Esophagus squamous epithelium (tissue), 5 donors: ENCODE data around the gene ZNF138. TPM values are rescaled to one million over a fixed set of nuclear protein-coding genes. Genes with fewer than 3 reads are reported as not detected.
A peak's percentile ranks its signal among the peaks of the same experiment; 100 is the strongest.

Source experiments
- DNase-seq: peaks from one replicate; lab custom pipeline; 2025; lab: John Stamatoyannopoulos, UW
- H3K27ac ChIP-seq, 4 donors: fragments of 200-600 bp; sonication (generic); one replicate each; pipeline ENCODE4 v1.5.1; 2016 to 2019; ENCODE audit warnings: mild to moderate bottlenecking in 1 of 4
- H3K27me3 ChIP-seq, 4 donors: fragments of 200-600 bp; sonication (generic); 1 replicate in 3 of 4; 2 replicates in 1 of 4; pipeline versions ENCODE4 v1.5.1 to v1.6.0; 2017 to 2021; ENCODE audit warnings: antibody characterized with exemption in 1 of 4
- H3K36me3 ChIP-seq, 3 donors: fragments of 200-600 bp; sonication (generic); one replicate each; pipeline ENCODE4 v1.5.1; 2016 to 2019
- H3K4me1 ChIP-seq, 3 donors: fragments of 200-600 bp; sonication (generic); one replicate each; pipeline ENCODE4 v1.5.1; 2017 to 2019
- H3K4me3 ChIP-seq, 4 donors: fragments of 200-600 bp; sonication (generic); 1 replicate in 3 of 4; 2 replicates in 1 of 4; pipeline ENCODE4 v1.5.1; 2016 to 2019; ENCODE audit warnings: mild to moderate bottlenecking in 2 of 4, moderate library complexity in 1 of 4
- H3K9me3 ChIP-seq, 3 donors: fragments of 200-600 bp; sonication (generic); one replicate each; pipeline ENCODE4 v1.5.1; 2016 to 2019
- POLR2A ChIP-seq, 4 donors: fragments of 450-650 bp; IDR thresholded peaks; one replicate each; pipeline ENCODE4 v1.6.1; 2017; ENCODE audit warnings: antibody characterized with exemption in 4 of 4, mild to moderate bottlenecking in 4 of 4, moderate library complexity in 3 of 4
- WGBS, 2 donors: methylation state at CpG; one replicate each; pipeline ENCODE4 v1.1.5; 2018; 5-methylcytosine and 5-hydroxymethylcytosine counted together
- intact Hi-C: fragments of 100-400 bp; cut with DNase I; formaldehyde crosslinking; loops from one replicate; pipeline ENCODE4 v1.15.0; 2022
- total RNA-seq, 4 donors: library from RNA; depleted of rRNA; stranded (reverse); fragments of >200 nt; gene quantifications; one replicate each; pipeline ENCODE4 v1.1.0, GENCODE V29; 2016
- TF ChIP-seq, protein P1 (sequence below), 6 experiments: fragments of 450-650 bp in 4 of 6; fragments of 200-600 bp in 2 of 6; sonication (generic) in 2 of 6; IDR thresholded peaks; one replicate each; pipeline ENCODE4 v1.5.1; 2016 to 2019; ENCODE audit warnings: antibody characterized with exemption in 6 of 6, mild to moderate bottlenecking in 4 of 6, moderate library complexity in 4 of 6
- donor health status: DM: yes; HTN: yes; CAD: no.

The ZNF138 gene
- total RNA-seq, 4 donors from 2014 or later: 7.2 to 14.0 (median 12.1) TPM

DNA sequence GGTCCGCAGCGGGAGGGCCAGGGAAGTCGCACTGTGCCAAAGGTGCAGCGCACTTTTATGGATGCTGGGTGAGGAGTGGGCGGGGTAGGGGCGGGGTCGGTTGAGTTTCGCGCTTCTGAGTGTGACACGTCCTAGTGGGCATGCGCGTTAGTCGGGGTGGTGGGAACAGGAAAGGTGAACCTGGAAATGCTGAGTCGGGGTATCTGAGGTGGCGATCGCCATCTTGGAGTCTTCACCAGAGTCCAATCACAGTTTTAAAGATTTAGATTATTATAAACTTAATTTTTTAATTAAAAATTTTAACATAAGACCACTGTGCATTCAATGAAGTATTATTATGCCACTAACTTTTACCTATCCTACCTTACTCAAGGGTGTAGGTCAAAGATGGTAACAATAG is 45.7 kb downstream of the ZNF138 start:
- H3K4me3 ChIP-seq: no peak overlapping the region
- WGBS, 2 donors: 92 to 98% methylated on average over 7 to 15 of the region's 16 CpGs
- TF ChIP-seq, protein P1, sequence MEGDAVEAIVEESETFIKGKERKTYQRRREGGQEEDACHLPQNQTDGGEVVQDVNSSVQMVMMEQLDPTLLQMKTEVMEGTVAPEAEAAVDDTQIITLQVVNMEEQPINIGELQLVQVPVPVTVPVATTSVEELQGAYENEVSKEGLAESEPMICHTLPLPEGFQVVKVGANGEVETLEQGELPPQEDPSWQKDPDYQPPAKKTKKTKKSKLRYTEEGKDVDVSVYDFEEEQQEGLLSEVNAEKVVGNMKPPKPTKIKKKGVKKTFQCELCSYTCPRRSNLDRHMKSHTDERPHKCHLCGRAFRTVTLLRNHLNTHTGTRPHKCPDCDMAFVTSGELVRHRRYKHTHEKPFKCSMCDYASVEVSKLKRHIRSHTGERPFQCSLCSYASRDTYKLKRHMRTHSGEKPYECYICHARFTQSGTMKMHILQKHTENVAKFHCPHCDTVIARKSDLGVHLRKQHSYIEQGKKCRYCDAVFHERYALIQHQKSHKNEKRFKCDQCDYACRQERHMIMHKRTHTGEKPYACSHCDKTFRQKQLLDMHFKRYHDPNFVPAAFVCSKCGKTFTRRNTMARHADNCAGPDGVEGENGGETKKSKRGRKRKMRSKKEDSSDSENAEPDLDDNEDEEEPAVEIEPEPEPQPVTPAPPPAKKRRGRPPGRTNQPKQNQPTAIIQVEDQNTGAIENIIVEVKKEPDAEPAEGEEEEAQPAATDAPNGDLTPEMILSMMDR (IDR thresholded peaks at IDR 0.05): no peak
- no peak for TF ChIP-seq POLR2A (IDR thresholded peaks at IDR 0.05)
- intact Hi-C loops: no loop called here
- no peak for DNase-seq
- no peaks in the 10 kb centered on the region for H3K4me1 ChIP-seq
- H3K27me3 ChIP-seq: no peaks in the 10 kb centered on the region
- H3K9me3 ChIP-seq: no peaks in the 10 kb centered on the region
- no peaks in the 10 kb centered on the region for H3K36me3 ChIP-seq
- no peak overlapping the region for H3K27ac ChIP-seq

DNA sequence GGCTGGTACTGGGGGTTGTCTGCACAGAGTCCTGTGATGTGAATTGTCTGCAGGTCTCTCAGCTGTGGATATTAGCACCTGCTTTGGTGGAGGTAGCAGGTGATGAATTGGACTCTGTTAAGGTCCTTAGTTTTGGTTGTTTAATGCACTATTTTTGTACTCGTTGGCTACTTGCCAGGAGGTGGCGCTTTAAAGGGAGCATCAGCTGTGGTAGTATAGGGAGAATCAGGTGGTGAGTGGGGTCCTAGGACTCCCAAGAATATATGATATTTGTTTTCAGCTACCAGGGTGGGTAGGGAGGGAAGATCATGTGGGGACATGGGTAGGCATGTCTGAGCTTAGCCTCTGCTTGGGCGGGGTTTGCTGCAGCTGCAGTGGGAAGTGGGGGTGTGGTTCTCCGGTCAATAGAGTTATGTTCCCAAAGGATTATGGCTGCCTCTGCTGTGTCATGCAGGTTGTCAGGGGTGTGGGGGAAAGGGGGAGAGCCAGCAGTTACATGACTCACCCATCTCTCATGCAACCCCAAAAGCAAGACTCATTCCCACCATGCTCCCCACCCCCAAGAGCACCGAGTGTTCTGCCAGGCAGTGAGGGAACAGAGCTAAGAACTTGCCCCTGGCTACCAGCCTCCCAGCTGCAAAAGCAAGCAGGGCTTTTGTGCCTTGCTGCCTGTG is 55.2 kb downstream of the ZNF138 start:
- WGBS, 2 donors: 52 to 54% methylated on average over 5 of the region's 5 CpGs
- Histone ChIP-seq H3K4me3 (no peak overlapping the region), H3K27ac (peak overlapping the region; percentile 59 to 85 (median 79)), H3K4me1 (peaks cover 0 to 27% (median 7%) of the 10 kb centered on the region in 3 donors), H3K36me3 (no peaks in the 10 kb centered on the region), H3K27me3 (no peaks in the 10 kb centered on the region), H3K9me3 (no peaks in the 10 kb centered on the region)
- intact Hi-C loops: no loop called here
- TF ChIP-seq, protein P1 (IDR thresholded peaks at IDR 0.05): no peak
- TF ChIP-seq POLR2A (IDR thresholded peaks at IDR 0.05): no peak
- no peak for DNase-seq

GRCh38 chr7:64849924-64850499 is 55.8 kb downstream of the ZNF138 start:
- no peaks in the 10 kb centered on the region for H3K9me3 ChIP-seq
- 54 to 67% methylated on average over 7 of the region's 7 CpGs for WGBS, 2 donors
- no peak overlapping the region for H3K4me3 ChIP-seq
- peaks cover 0 to 27% (median 7%) of the 10 kb centered on the region in 3 donors for H3K4me1 ChIP-seq
- no peaks in the 10 kb centered on the region for H3K36me3 ChIP-seq
- no peaks in the 10 kb centered on the region for H3K27me3 ChIP-seq
- peak overlapping the region; percentile 59 to 85 (median 79) for H3K27ac ChIP-seq
- TF ChIP-seq, protein P1 (IDR thresholded peaks at IDR 0.05): no peak
- TF ChIP-seq POLR2A (IDR thresholded peaks at IDR 0.05): no peak
- intact Hi-C loops: no loop called here
- DNase-seq: no peak

DNA sequence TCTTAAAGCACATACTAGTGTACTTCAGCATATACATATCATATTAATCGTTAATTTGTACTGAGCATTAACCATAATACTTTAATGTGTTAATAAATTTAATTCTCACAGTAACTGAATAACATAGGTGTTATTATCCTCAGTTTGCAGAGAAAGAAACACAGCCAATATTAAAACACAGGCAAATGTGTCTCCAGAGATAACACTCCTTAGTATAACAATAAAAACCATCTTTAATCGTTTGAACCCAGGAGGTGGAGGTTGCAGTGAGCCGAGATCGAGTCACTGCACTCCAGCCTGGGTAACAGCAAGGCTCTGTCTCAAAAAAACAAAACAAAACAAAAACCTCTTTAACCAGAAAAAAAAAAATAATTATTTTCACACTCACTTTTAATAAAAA is 59.5 kb downstream of the ZNF138 start:
- no peak for TF ChIP-seq POLR2A (IDR thresholded peaks at IDR 0.05)
- no peak overlapping the region for H3K27ac ChIP-seq
- WGBS, 2 donors: 67 to 83% methylated on average over 4 of the region's 4 CpGs
- intact Hi-C loops: no loop called here
- no peaks in the 10 kb centered on the region for H3K27me3 ChIP-seq
- peaks cover 0 to 20% (median 7%) of the 10 kb centered on the region in 3 donors for H3K4me1 ChIP-seq
- no peaks in the 10 kb centered on the region for H3K36me3 ChIP-seq
- no peaks in the 10 kb centered on the region for H3K9me3 ChIP-seq
- H3K4me3 ChIP-seq: no peak overlapping the region
- no peak for DNase-seq

DNA sequence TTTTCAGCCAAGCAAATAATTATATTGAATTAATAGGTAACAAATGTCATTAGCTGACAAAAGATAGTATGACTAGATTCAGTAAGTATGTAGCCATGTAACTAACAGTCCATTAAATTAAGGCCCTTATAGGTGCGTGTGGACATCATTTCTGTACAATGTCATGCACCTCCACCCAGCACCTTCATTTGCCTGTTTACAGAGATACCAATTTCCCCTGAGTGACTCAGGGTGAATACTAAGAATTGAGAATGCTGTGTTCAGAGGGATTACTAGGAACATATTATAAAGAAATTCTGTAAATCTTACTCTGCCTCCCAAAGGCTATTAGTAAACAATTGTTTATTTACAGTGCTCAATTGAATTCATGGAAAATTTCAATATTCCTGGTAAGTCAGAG is 60.7 kb downstream of the ZNF138 start:
- H3K4me1 ChIP-seq: peaks cover 0 to 7% (median 4%) of the 10 kb centered on the region in 3 donors
- 68 to 82% methylated on average over 1 of the region's 1 CpG for WGBS, 2 donors
- DNase-seq: no peak
- intact Hi-C loops: no loop called here
- no peak overlapping the region for H3K4me3 ChIP-seq
- H3K36me3 ChIP-seq: no peaks in the 10 kb centered on the region
- no peaks in the 10 kb centered on the region for H3K27me3 ChIP-seq
- H3K27ac ChIP-seq: no peak overlapping the region
- TF ChIP-seq, protein P1 (IDR thresholded peaks at IDR 0.05): no peak
- TF ChIP-seq POLR2A (IDR thresholded peaks at IDR 0.05): no peak
- no peaks in the 10 kb centered on the region for H3K9me3 ChIP-seq
